Karpas-422 (cell line): ENCODE results near the gene MAP7. TPM values are rescaled to one million over a fixed set of nuclear protein-coding genes. Genes with fewer than 3 reads are reported as not detected.

Experiments
- DNase-seq: peaks from one replicate; pipeline ENCODE4 v3.0.0-alpha.2; 2015
- H2AFZ ChIP-seq: fragments of 200-600 bp; sonication (generic); 2 replicates; pipeline ENCODE4 v1.6.1; 2014; ENCODE audit warnings: antibody characterized with exemption, low read length, mixed read lengths
- H3K27ac ChIP-seq: fragments of 200-600 bp; sonication (generic); 2 replicates; pipeline ENCODE4 v1.5.1; 2014; ENCODE audit warnings: mild to moderate bottlenecking, low read length, moderate library complexity
- H3K27me3 ChIP-seq: fragments of 200-600 bp; sonication (generic); 2 replicates; pipeline ENCODE4 v1.6.1; 2014; ENCODE audit warnings: low read length, mixed read lengths
- H3K36me3 ChIP-seq: fragments of 200-600 bp; sonication (generic); 2 replicates; pipeline ENCODE4 v1.6.1; 2014; ENCODE audit warnings: low read length, mixed read lengths; ENCODE audit not compliant: insufficient read depth
- H3K4me1 ChIP-seq: fragments of 200-600 bp; sonication (generic); 2 replicates; pipeline ENCODE4 v1.6.1; 2014; ENCODE audit warnings: mild to moderate bottlenecking, low read length, mixed read lengths
- H3K4me2 ChIP-seq: fragments of 200-600 bp; sonication (generic); 2 replicates; pipeline ENCODE4 v1.6.1; 2014; ENCODE audit warnings: low read length, low read depth, mild to moderate bottlenecking; ENCODE audit not compliant: poor library complexity, severe bottlenecking
- H3K4me3 ChIP-seq: fragments of 200-600 bp; sonication (generic); 2 replicates; pipeline ENCODE4 v1.5.1; 2014; ENCODE audit warnings: mild to moderate bottlenecking, antibody characterized with exemption, low read length, mixed read lengths
- H3K79me2 ChIP-seq: fragments of 200-600 bp; sonication (generic); 2 replicates; pipeline ENCODE4 v1.6.1; 2014; ENCODE audit warnings: mild to moderate bottlenecking, low read length, mixed read lengths
- H3K9ac ChIP-seq: fragments of 200-600 bp; sonication (generic); 2 replicates; pipeline ENCODE4 v1.6.0; 2014; ENCODE audit warnings: low read length
- H3K9me2 ChIP-seq: fragments of 200-600 bp; sonication (generic), shearing (Covaris generic); replicated peaks from 2 replicates; pipeline ENCODE4 v1.6.0; 2014; ENCODE audit warnings: mild to moderate bottlenecking, low read length, moderate library complexity; ENCODE audit not compliant: insufficient read depth
- H3K9me3 ChIP-seq: fragments of 300-700, 200-600 bp; sonication (generic); 2 replicates; pipeline ENCODE4 v1.6.1; 2014; ENCODE audit warnings: low read length, mixed read lengths
- H4K20me1 ChIP-seq: fragments of 200-600 bp; sonication (generic); 2 replicates; pipeline ENCODE4 v1.6.1; 2014; ENCODE audit warnings: mild to moderate bottlenecking, antibody characterized with exemption, low read length, low read depth; ENCODE audit not compliant: insufficient read depth
- total RNA-seq: library from RNA; depleted of rRNA; stranded (reverse); fragments of >200 nt; shearing (Covaris generic); gene quantifications from 2 replicates; pipeline ENCODE4 v1.2.3, GENCODE V29; 2014; ENCODE audit warnings: low replicate concordance

Gene MAP7
- total RNA-seq, 1 experiment from 2014 or later = not detected

GRCh38 chr6:136525586-136526195 is 24.5 kb downstream of the MAP7 start:
- DNase-seq = no peak
- no peak overlapping the region for H2AFZ ChIP-seq
- no peak overlapping the region for H3K4me2 ChIP-seq

GRCh38 chr6:136524936-136525413 is 25.2 kb downstream of the MAP7 start:
- Histone ChIP-seq H3K27me3 (no peaks in the 10 kb centered on the region), H2AFZ (no peak overlapping the region), H3K79me2 (no peaks in the 10 kb centered on the region), H3K36me3 (no peaks in the 10 kb centered on the region), H3K27ac (no peak overlapping the region), H3K9me2 (no peaks in the 10 kb centered on the region), H4K20me1 (no peaks in the 10 kb centered on the region), H3K4me1 (no peaks in the 10 kb centered on the region), H3K9ac (no peak overlapping the region), H3K9me3 (no peaks in the 10 kb centered on the region), H3K4me3 (no peak overlapping the region), H3K4me2 (no peak overlapping the region)
- DNase-seq = no peak

More at GRCh38 chr6:136525586-136526195, 24.5 kb downstream of the MAP7 start:
- Histone ChIP-seq H3K36me3 (no peaks in the 10 kb centered on the region), H3K4me1 (no peaks in the 10 kb centered on the region), H3K9me3 (no peaks in the 10 kb centered on the region), H3K79me2 (no peaks in the 10 kb centered on the region), H3K4me3 (no peak overlapping the region), H3K27ac (no peak overlapping the region), H4K20me1 (no peaks in the 10 kb centered on the region), H3K9ac (no peak overlapping the region), H3K27me3 (no peaks in the 10 kb centered on the region), H3K9me2 (no peaks in the 10 kb centered on the region)

- no peaks in the 10 kb centered on the region for H3K79me2 ChIP-seq
- H3K4me1 ChIP-seq = no peaks in the 10 kb centered on the region
- no peak overlapping the region for H2AFZ ChIP-seq
- no peaks in the 10 kb centered on the region for H4K20me1 ChIP-seq
- H3K27me3 ChIP-seq = no peaks in the 10 kb centered on the region
- no peak overlapping the region for H3K4me3 ChIP-seq
- H3K9ac ChIP-seq = no peak overlapping the region
- no peaks in the 10 kb centered on the region for H3K9me3 ChIP-seq
- H3K36me3 ChIP-seq = no peaks in the 10 kb centered on the region
- no peak for DNase-seq
- H3K4me2 ChIP-seq = no peak overlapping the region
- H3K9me2 ChIP-seq = no peaks in the 10 kb centered on the region
- H3K27ac ChIP-seq = no peak overlapping the region
These were observed 25.8 kb downstream of the MAP7 start for GRCh38 chr6:136524339-136524935.

GRCh38 chr6:136523196-136523595 is 27.0 kb downstream of the MAP7 start:
- no peaks in the 10 kb centered on the region for H3K27me3 ChIP-seq
- no peak overlapping the region for H2AFZ ChIP-seq
- no peak overlapping the region for H3K27ac ChIP-seq
- no peaks in the 10 kb centered on the region for H3K9me2 ChIP-seq
- no peak overlapping the region for H3K9ac ChIP-seq
- H3K4me1 ChIP-seq = no peaks in the 10 kb centered on the region
- DNase-seq = no peak
- H4K20me1 ChIP-seq = no peaks in the 10 kb centered on the region
- no peak overlapping the region for H3K4me2 ChIP-seq
- no peaks in the 10 kb centered on the region for H3K79me2 ChIP-seq
- no peak overlapping the region for H3K4me3 ChIP-seq
- H3K9me3 ChIP-seq = no peaks in the 10 kb centered on the region
- H3K36me3 ChIP-seq = no peaks in the 10 kb centered on the region

- DNase-seq = no peak
- no peaks in the 10 kb centered on the region for H3K9me2 ChIP-seq
- no peaks in the 10 kb centered on the region for H3K9me3 ChIP-seq
- H3K27ac ChIP-seq = no peak overlapping the region
- no peak overlapping the region for H3K4me2 ChIP-seq
- H3K4me3 ChIP-seq = no peak overlapping the region
- H3K36me3 ChIP-seq = no peaks in the 10 kb centered on the region
- H2AFZ ChIP-seq = no peak overlapping the region
- H4K20me1 ChIP-seq = no peaks in the 10 kb centered on the region
- no peaks in the 10 kb centered on the region for H3K27me3 ChIP-seq
- H3K9ac ChIP-seq = no peak overlapping the region
- H3K4me1 ChIP-seq = no peaks in the 10 kb centered on the region
- no peaks in the 10 kb centered on the region for H3K79me2 ChIP-seq
These were observed 27.6 kb downstream of the MAP7 start for GRCh38 chr6:136522636-136523035.

- Histone ChIP-seq H3K79me2 (no peaks in the 10 kb centered on the region), H3K9ac (no peak overlapping the region)
These were observed 28.3 kb downstream of the MAP7 start for GRCh38 chr6:136521911-136522310.

GRCh38 chr6:136521427-136521826 is 28.8 kb downstream of the MAP7 start:
- Histone ChIP-seq H3K27ac (no peak overlapping the region), H3K79me2 (no peaks in the 10 kb centered on the region), H3K9me2 (no peaks in the 10 kb centered on the region), H3K4me3 (no peak overlapping the region), H4K20me1 (no peaks in the 10 kb centered on the region), H2AFZ (no peak overlapping the region), H3K4me2 (no peak overlapping the region), H3K9me3 (no peaks in the 10 kb centered on the region), H3K27me3 (no peaks in the 10 kb centered on the region), H3K4me1 (no peaks in the 10 kb centered on the region), H3K36me3 (no peaks in the 10 kb centered on the region), H3K9ac (no peak overlapping the region)
- DNase-seq = no peak

More at GRCh38 chr6:136521911-136522310, 28.3 kb downstream of the MAP7 start:
- Histone ChIP-seq H3K27ac (no peak overlapping the region), H3K4me2 (no peak overlapping the region), H3K4me3 (no peak overlapping the region), H3K9me2 (no peaks in the 10 kb centered on the region), H3K9me3 (no peaks in the 10 kb centered on the region), H3K36me3 (no peaks in the 10 kb centered on the region), H4K20me1 (no peaks in the 10 kb centered on the region), H3K4me1 (no peaks in the 10 kb centered on the region), H3K27me3 (no peaks in the 10 kb centered on the region), H2AFZ (no peak overlapping the region)
- DNase-seq = no peak

- no peak overlapping the region for H2AFZ ChIP-seq
- no peaks in the 10 kb centered on the region for H3K4me1 ChIP-seq
- H3K4me2 ChIP-seq = no peak overlapping the region
- no peak for DNase-seq
- H3K27me3 ChIP-seq = no peaks in the 10 kb centered on the region
- no peaks in the 10 kb centered on the region for H3K36me3 ChIP-seq
- no peak overlapping the region for H3K9ac ChIP-seq
- H3K4me3 ChIP-seq = no peak overlapping the region
- H3K9me2 ChIP-seq = no peaks in the 10 kb centered on the region
- no peak overlapping the region for H3K27ac ChIP-seq
- H3K79me2 ChIP-seq = no peaks in the 10 kb centered on the region
- H3K9me3 ChIP-seq = no peaks in the 10 kb centered on the region
- H4K20me1 ChIP-seq = no peaks in the 10 kb centered on the region
These were observed 29.7 kb downstream of the MAP7 start for GRCh38 chr6:136520517-136520916.
